ENCODE data around the gene OSCAR.

- TF ChIP-seq CTCF (IDR thresholded peaks at IDR 0.05) (no peak), POLR2A (IDR thresholded peaks at IDR 0.05) (no peak), POLR2AphosphoS5 (IDR thresholded peaks at IDR 0.05; ENCODE audit: insufficient read depth in 1 of 2, low read depth in 1 of 2) (no peak)
These were observed 27.8 kb upstream of the OSCAR start for GRCh38 chr19:54128441-54128725.
